GM12872 (cell line): ENCODE results near the gene LTBP3.

Source experiments
- TF ChIP-seq, protein P1 (sequence below): IDR thresholded peaks from 3 replicates; pipeline ENCODE4 v1.5.1; 2011; ENCODE audit warnings: low read depth, mild to moderate bottlenecking, low read length, moderate library complexity; ENCODE audit not compliant: insufficient read depth

The LTBP3 gene

DNA sequence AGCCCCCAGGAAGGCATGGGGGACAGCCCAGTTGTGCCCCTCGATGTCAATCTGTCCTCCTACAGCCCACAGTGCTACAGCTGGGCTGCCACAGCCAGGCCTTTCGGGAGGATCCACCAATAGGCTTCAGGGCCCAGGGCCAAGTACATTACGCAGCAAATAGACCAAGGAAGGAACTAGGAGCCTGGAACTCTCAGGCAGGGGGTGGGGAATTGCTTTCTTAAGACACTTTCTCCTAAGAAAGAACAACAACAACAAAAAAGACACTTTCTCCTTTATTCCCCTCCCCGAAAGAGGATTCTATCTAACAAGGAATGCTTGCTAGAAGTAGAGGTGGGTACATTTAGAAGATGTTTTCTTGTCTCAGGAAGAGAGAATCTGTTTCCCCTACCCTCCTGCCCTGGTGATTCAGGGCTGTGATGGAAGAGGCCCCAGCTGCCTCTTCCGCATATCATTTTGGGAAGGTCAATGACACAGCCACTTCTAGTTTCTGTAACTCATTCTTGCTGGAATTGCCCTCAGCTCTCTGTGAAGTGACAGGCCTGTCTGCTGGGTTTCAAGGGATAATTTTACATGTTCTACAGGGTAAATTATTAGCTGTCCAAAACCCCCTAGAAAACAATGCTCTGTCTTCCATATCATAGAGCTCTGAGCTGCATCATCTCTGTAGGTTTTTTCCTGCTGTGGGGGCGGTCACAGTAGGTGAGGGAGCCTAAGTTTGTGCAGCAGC lies 65.4 kb downstream of the LTBP3 start:
- TF ChIP-seq, protein P1, sequence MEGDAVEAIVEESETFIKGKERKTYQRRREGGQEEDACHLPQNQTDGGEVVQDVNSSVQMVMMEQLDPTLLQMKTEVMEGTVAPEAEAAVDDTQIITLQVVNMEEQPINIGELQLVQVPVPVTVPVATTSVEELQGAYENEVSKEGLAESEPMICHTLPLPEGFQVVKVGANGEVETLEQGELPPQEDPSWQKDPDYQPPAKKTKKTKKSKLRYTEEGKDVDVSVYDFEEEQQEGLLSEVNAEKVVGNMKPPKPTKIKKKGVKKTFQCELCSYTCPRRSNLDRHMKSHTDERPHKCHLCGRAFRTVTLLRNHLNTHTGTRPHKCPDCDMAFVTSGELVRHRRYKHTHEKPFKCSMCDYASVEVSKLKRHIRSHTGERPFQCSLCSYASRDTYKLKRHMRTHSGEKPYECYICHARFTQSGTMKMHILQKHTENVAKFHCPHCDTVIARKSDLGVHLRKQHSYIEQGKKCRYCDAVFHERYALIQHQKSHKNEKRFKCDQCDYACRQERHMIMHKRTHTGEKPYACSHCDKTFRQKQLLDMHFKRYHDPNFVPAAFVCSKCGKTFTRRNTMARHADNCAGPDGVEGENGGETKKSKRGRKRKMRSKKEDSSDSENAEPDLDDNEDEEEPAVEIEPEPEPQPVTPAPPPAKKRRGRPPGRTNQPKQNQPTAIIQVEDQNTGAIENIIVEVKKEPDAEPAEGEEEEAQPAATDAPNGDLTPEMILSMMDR, result no peak

DNA sequence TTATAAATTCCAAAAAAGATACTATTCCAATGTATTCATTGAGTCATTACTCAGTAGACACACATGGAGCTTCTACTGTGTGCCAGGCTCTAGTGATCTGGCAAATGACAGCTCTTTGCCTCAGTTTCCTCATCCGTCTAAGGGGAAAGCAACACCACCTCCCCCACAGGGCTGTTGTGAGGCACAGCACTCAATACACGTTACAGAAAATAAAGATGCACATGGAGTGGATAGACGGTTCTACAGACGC lies 65.8 kb downstream of the LTBP3 start:
- TF ChIP-seq, protein P1, result no peak

- TF ChIP-seq, protein P1, result no peak
Measured at GRCh38 chr11:65491614-65492386, 66.4 kb downstream of the LTBP3 start.

GRCh38 chr11:65491163-65491465 lies 67.0 kb downstream of the LTBP3 start:
- TF ChIP-seq, protein P1, result no peak

GRCh38 chr11:65489706-65490320 lies 68.3 kb downstream of the LTBP3 start:
- TF ChIP-seq, protein P1, result no peak

DNA sequence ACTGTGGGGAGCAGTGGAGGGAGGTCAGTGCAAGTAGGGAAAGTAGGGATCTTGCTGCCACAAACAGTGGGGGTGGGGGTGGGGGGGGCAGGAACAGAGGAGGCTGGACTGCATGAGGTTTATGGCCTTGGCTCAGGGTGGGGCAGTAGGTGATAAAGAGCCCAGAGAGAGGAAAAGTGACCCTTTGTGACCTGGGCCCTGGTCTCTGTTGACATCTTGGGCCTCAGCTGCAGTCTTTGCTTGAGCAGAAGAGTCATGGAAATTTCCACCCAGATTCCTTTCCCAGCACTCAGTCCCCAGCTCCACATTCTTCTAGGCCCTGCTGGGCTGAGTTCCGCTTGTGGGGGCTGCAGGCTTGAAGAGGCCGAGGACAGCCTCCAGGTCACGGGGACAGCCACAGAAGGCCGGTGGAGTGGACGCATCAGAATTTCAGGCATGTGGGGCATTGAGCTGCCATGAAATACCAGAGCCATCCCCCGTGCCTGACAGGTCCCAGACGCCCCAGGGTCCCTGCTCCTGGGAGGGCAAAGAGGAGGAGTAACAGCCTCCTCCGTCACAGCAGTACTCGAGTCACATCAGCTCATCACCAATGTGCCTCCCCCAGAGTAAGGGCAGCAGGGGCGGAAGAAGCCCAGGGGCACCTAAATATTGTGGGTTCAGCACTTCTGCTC lies 69.0 kb downstream of the LTBP3 start:
- TF ChIP-seq, protein P1, result no peak
